K562 (cell line): Measurements from ENCODE around the gene WTAP. TPM values are rescaled to one million over a fixed set of nuclear protein-coding genes. Genes with fewer than 3 reads are reported as not detected.

ENCODE experiments used
- FOXK2 ChIP-seq, 2 experiments: fragments of 450-650 bp; IDR thresholded peaks in 1 of 2; conservative IDR thresholded peaks in 1 of 2; 2 replicates each; pipeline ENCODE4 v1.6.1; 2016; ENCODE audit warnings: low read depth in 2 of 2, mild to moderate bottlenecking in 1 of 2
- L3MBTL2 ChIP-seq: fragments of 450-650 bp; IDR thresholded peaks from 2 replicates; pipeline ENCODE4 v1.6.1; 2016; ENCODE audit warnings: mild to moderate bottlenecking, moderate library complexity
- LCOR ChIP-seq: sonication (generic); formaldehyde crosslinking; IDR thresholded peaks from 2 replicates; pipeline ENCODE4 v1.8.0; 2022; ENCODE audit warnings: mild to moderate bottlenecking, missing genetic modification reagents
- NEUROD1 ChIP-seq: fragments of 150-350 bp; IDR thresholded peaks from 2 replicates; pipeline ENCODE4 v1.6.1; 2014; ENCODE audit warnings: borderline replicate concordance, low read length, low read depth; ENCODE audit not compliant: partially characterized antibody
- NR0B1 ChIP-seq: fragments of 450-650 bp; IDR thresholded peaks from one replicate; pipeline ENCODE4 v1.6.1; 2018; ENCODE audit warnings: mild to moderate bottlenecking, moderate library complexity; ENCODE audit not compliant: partially characterized antibody
- NRF1 ChIP-seq, 2 experiments: fragments of 450-650 bp; IDR thresholded peaks in 1 of 2; conservative IDR thresholded peaks in 1 of 2; 2 replicates each; pipeline ENCODE4 v1.6.1; 2014; ENCODE audit warnings: mild to moderate bottlenecking in 2 of 2
- PML ChIP-seq: IDR thresholded peaks from 2 replicates; pipeline ENCODE4 v1.6.1; 2012; ENCODE audit warnings: low read length, inconsistent platforms
- POLR2G ChIP-seq: fragments of 200-400 bp; formaldehyde crosslinking; IDR thresholded peaks from 2 replicates; pipeline ENCODE4 v1.6.1; 2017; ENCODE audit warnings: low read depth, mild to moderate bottlenecking, antibody characterized with exemption, low read length, moderate library complexity
- POU5F1 ChIP-seq: fragments of 150-350 bp; IDR thresholded peaks from 2 replicates; pipeline ENCODE4 v1.6.1; 2014; ENCODE audit warnings: borderline replicate concordance, low read length, low read depth, mild to moderate bottlenecking; ENCODE audit not compliant: partially characterized antibody
- STAT6 ChIP-seq: sonication (generic); formaldehyde crosslinking; IDR thresholded peaks from 2 replicates; pipeline ENCODE4 v1.8.1; 2023; ENCODE audit warnings: mild to moderate bottlenecking, missing genetic modification reagents
- XRCC5 ChIP-seq: fragments of 200-400 bp; formaldehyde crosslinking; IDR thresholded peaks from 2 replicates; pipeline ENCODE4 v1.6.1; 2017; ENCODE audit warnings: low read depth, mild to moderate bottlenecking, low read length
- ZBTB33 ChIP-seq: sonication (generic); formaldehyde crosslinking; IDR thresholded peaks from 2 replicates; pipeline ENCODE4 v1.8.1; 2023; ENCODE audit warnings: mild to moderate bottlenecking, missing genetic modification reagents
- ZNF507 ChIP-seq: conservative IDR thresholded peaks from 2 replicates; pipeline ENCODE4 v1.6.1; 2017; ENCODE audit warnings: missing genetic modification characterization, missing compliant biosample characterization
- polyA plus RNA-seq, 8 experiments: library from polyadenylated mRNA; depleted of rRNA in 4 of 8; stranded (reverse) in 5 of 8; unstranded in 3 of 8; fragments of >200 nt; fragmentation: Nextera tagmentation in 2 of 8; fragmentation: Illumina TruSeq in 1 of 8; extraction: Ambion mirVana in 2 of 8; extraction: Trizol in 1 of 8; gene quantifications; 2 replicates each; pipeline versions ENCODE4 v1.2.1 to v1.2.3, GENCODE V29; 2011 to 2014; ENCODE audit warnings: inconsistent platforms in 1 of 8, missing spikeins in 1 of 8
- total RNA-seq, 7 experiments: library from RNA; depleted of rRNA in 6 of 7; stranded (reverse); fragments of >200 nt in 6 of 7; fragmentation: Illumina TruSeq in 2 of 7; extraction: Trizol in 2 of 7; gene quantifications; 2 replicates each; pipeline versions ENCODE4 v1.2.1 to v1.2.3, GENCODE V29; 2011 to 2021; ENCODE audit warnings: low replicate concordance in 1 of 7

WTAP gene
- total and polyA plus RNA-seq, 9 of the 15 experiments (the other 6 are each of a cell fraction or from before 2014, with no cell fraction given), result 52.4 to 156 (median 110) TPM

- TF ChIP-seq STAT6, result peak; percentile 46; the same call in 1 of the 2 replicates
- peak; percentile 95 to 96 for TF ChIP-seq NRF1 (conservative IDR thresholded peaks at IDR 0.05 in 1 of 2, IDR thresholded peaks at IDR 0.05 in 1 of 2)
- TF ChIP-seq FOXK2 (conservative IDR thresholded peaks at IDR 0.05 in 1 of 2, IDR thresholded peaks at IDR 0.05 in 1 of 2; ENCODE audit: low read depth in 2 of 2), result peak in 1 of 2 experiments; percentile 81; a peak in 2 of 4 replicates
- peak; percentile 96 for TF ChIP-seq NEUROD1
- TF ChIP-seq POLR2G, result peak; percentile 94
- TF ChIP-seq NR0B1, result no peak
- no peak for TF ChIP-seq ZNF507
- 0 out of 2 replicates have a peak, but pooled peaks have one; percentile 30 for TF ChIP-seq ZBTB33 (CRISPR knock-in tag)
- peak; percentile 76 for TF ChIP-seq POU5F1
- peak; percentile 85 for TF ChIP-seq XRCC5
- peak; percentile 19 for TF ChIP-seq PML
- TF ChIP-seq LCOR, result peak; percentile 46; the same call in 1 of the 2 replicates
- peak; percentile 83 for TF ChIP-seq L3MBTL2
Measured at GRCh38 chr6:159761873-159762680, 34.8 kb downstream of the WTAP start, which contains the start of gene ACAT2 (continued).
